Measurements from ENCODE around the gene TANC1. TPM values are rescaled to one million over a fixed set of nuclear protein-coding genes. Genes with fewer than 3 reads are reported as not detected.

Gene TANC1
- polyA plus RNA-seq (ENCODE audit: insufficient read length in 10 of 10): 10 to 100 TPM; 13.8 to 30.1 (median 22.7) TPM
- long read RNA-seq, donor 1, full-length matches to known transcripts: 1 of 9 reads
- long read RNA-seq, donor 1, partial matches to known transcripts: 8 of 9 reads
- long read RNA-seq, donor 1, other reads (novel, unspliced or antisense): 0 of 9 reads
- long read RNA-seq, donor 2, full-length matches to known transcripts: 2 of 2 reads
- long read RNA-seq, donor 2, partial matches to known transcripts: 0 of 2 reads
- long read RNA-seq, donor 2, other reads (novel, unspliced or antisense): 0 of 2 reads
- long read RNA-seq, donor 3: 0 reads
- long read RNA-seq, donor 4: 0 reads
- long read RNA-seq, donor 5: 0 reads
- long read RNA-seq, donor 6: 0 reads
- long read RNA-seq, donor 7: 0 reads
- long read RNA-seq, donor 8, partial matches to known transcripts: 6 of 6 reads
- long read RNA-seq, donor 8, other reads (novel, unspliced or antisense): 0 of 6 reads
- long read RNA-seq, donor 9: 0 reads

GRCh38 chr2:158968396-158969161, at the start of gene TANC1:
Gene TANC1 (plus strand): TSS chr2:158968640. CDS start chr2:159065911, 97,271 bp downstream.
- DNase-seq: peak; percentile 91 to 95 (median 91)

- DNase-seq: no peak
These were observed 46.6 kb upstream of the TANC1 start for GRCh38 chr2:158921599-158922408.

GRCh38 chr2:158922601-158923000, 45.8 kb upstream of the TANC1 start:
- no peak for DNase-seq

- DNase-seq: no peak
These were observed 45.3 kb upstream of the TANC1 start for GRCh38 chr2:158923180-158923594.

- DNase-seq: no peak
These were observed 44.8 kb upstream of the TANC1 start for GRCh38 chr2:158923641-158924040.

- no peak for DNase-seq
These were observed 41.9 kb upstream of the TANC1 start for GRCh38 chr2:158926478-158926948.

- no peak for DNase-seq
These were observed 39.9 kb upstream of the TANC1 start for GRCh38 chr2:158928515-158928914.

GRCh38 chr2:158928965-158929364, 39.5 kb upstream of the TANC1 start:
- DNase-seq: no peak

- peak in 1 of 3 donors; percentile 66 for DNase-seq
These were observed 36.9 kb upstream of the TANC1 start for GRCh38 chr2:158931572-158931971.

GRCh38 chr2:158932131-158932645, 36.3 kb upstream of the TANC1 start:
- DNase-seq: peak in 2 of 3 donors; percentile 29 to 77

- DNase-seq: no peak
These were observed 34.3 kb upstream of the TANC1 start for GRCh38 chr2:158934170-158934569.

GRCh38 chr2:158935617-158936016, 32.8 kb upstream of the TANC1 start:
- DNase-seq: no peak

- DNase-seq: peak; percentile 26 to 75 (median 54)
These were observed 31.5 kb upstream of the TANC1 start for GRCh38 chr2:158936978-158937377.

GRCh38 chr2:158940356-158940755, 28.1 kb upstream of the TANC1 start:
- DNase-seq: no peak

GRCh38 chr2:158943973-158944372, 24.5 kb upstream of the TANC1 start:
- DNase-seq: no peak

- DNase-seq: no peak
These were observed 19.3 kb upstream of the TANC1 start for GRCh38 chr2:158948964-158949699.

- DNase-seq: peak in 2 of 3 donors; percentile 56 to 83
These were observed 15.0 kb upstream of the TANC1 start for GRCh38 chr2:158953454-158953853.

- DNase-seq: peak; percentile 79 to 91 (median 80)
These were observed 14.3 kb upstream of the TANC1 start for GRCh38 chr2:158953926-158954763.

GRCh38 chr2:158955842-158956365, 12.5 kb upstream of the TANC1 start:
- peak in 1 of 3 donors; percentile 56 for DNase-seq
